ENCODE data around the gene NEURL1. TPM values are rescaled to one million over a fixed set of nuclear protein-coding genes. Genes with fewer than 3 reads are reported as not detected.

The NEURL1 gene
- total RNA-seq, 1 donor from 2014 or later = 1.3 TPM

DNA sequence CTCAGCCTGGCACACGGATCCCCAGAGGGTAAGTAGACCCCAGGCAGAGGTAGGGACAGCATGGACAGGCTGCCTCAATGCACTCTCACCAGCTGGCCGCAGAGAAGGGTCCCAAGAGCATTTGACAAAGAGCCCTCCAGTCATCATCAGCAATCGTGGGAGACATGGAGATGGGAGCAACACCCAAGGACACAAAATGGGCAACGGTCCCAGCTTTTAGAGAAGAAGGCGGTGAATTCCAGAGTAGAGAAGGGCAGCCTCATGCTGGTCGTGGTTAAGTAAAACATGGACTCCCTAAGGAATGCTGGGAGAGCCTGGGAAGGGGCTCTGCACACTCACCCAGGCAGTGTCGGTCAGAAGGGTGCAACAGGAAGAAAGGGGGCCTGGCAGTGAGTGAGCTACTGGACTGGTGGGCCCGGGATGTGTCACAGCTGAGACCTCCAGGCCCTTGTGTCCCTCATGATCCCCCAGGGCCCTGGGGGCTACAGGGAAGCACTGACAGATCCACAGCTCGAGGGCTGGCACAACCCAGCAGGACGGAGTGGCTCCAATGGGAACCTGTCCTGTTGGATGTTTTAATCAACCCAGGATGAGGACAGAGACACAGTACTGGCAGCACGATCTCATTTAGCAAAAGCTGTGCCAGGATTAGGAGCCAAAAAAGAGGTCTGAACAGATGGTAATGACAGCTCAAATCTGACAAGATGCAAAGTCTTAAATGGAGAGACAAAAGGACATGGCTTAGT is 147.1 kb downstream of the NEURL1 start:
- H3K4me3 ChIP-seq (ENCODE audit: low read depth, low read length) = no peak overlapping the region
- TF ChIP-seq, protein P1, sequence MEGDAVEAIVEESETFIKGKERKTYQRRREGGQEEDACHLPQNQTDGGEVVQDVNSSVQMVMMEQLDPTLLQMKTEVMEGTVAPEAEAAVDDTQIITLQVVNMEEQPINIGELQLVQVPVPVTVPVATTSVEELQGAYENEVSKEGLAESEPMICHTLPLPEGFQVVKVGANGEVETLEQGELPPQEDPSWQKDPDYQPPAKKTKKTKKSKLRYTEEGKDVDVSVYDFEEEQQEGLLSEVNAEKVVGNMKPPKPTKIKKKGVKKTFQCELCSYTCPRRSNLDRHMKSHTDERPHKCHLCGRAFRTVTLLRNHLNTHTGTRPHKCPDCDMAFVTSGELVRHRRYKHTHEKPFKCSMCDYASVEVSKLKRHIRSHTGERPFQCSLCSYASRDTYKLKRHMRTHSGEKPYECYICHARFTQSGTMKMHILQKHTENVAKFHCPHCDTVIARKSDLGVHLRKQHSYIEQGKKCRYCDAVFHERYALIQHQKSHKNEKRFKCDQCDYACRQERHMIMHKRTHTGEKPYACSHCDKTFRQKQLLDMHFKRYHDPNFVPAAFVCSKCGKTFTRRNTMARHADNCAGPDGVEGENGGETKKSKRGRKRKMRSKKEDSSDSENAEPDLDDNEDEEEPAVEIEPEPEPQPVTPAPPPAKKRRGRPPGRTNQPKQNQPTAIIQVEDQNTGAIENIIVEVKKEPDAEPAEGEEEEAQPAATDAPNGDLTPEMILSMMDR (conservative IDR thresholded peaks at IDR 0.05; ENCODE audit: low read depth, low read length) = no peak
- no peak for DNase-seq (ENCODE audit: low read depth)

DNA sequence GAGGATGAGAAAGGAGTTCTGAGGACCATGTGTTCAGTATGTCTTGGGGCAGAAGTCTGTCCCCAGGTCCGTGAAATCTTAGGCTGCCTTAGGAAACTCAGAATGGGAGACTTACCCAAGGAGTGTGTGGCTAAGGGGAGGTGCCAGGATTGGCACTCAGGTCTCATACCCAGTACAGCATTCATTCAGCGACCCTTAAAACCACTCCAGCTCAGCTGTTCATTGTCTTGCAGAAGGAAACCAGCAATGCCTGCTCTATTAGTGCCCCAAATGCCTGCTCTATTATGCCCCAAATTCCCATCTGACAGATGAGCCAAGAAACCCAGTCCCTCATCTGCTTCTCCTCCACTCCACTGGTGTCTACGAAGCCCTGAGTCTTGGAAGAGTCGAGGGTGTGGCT is 147.8 kb downstream of the NEURL1 start:
- no peak overlapping the region for H3K4me3 ChIP-seq (ENCODE audit: low read depth, low read length)
- TF ChIP-seq, protein P1 (conservative IDR thresholded peaks at IDR 0.05; ENCODE audit: low read depth, low read length) = no peak
- DNase-seq (ENCODE audit: low read depth) = no peak

Other genes with a start within 250 kb of the NEURL1 start
- 0.06 and 0.07 TPM in 2 replicates for gene RPEL1, start 247.8 kb upstream of the NEURL1 start, total RNA-seq
- gene INA, start 216.6 kb upstream of the NEURL1 start, total RNA-seq = 6.5 and 18.4 TPM in 2 replicates
- gene PCGF6, start 142.6 kb upstream of the NEURL1 start, total RNA-seq = 16.2 and 22.4 TPM in 2 replicates
- 7.5 and 11.3 TPM in 2 replicates for gene TAF5, start 125.7 kb upstream of the NEURL1 start, total RNA-seq
- gene ATP5MK, start 97.2 kb upstream of the NEURL1 start, total RNA-seq = 325 and 562 TPM in 2 replicates
- gene PDCD11, start 97.1 kb upstream of the NEURL1 start, total RNA-seq = 32.6 and 35.2 TPM in 2 replicates
- 4.6 and 4.7 TPM in 2 replicates for gene CALHM2, start 41.3 kb upstream of the NEURL1 start, total RNA-seq
- not detected in 2 replicates for gene CALHM1, start 34.8 kb upstream of the NEURL1 start, total RNA-seq
- gene CALHM3, start 14.5 kb upstream of the NEURL1 start, total RNA-seq = not detected in 2 replicates

Data from epithelial cell of proximal tubule (primary cell).